Forelimb muscle (tissue), 1 donor: ENCODE results near the gene VILL. TPM values are rescaled to one million over a fixed set of nuclear protein-coding genes. Genes with fewer than 3 reads are reported as not detected.
"Not testable (repeated sequence)": the region's sequence is repeated elsewhere in the genome, so short reads cannot be mapped to it uniquely, and the experiment has no call there.

Experiments
- DNase-seq: peaks from one replicate; pipeline ENCODE4 v3.0.0-alpha.2; 2013; ENCODE audit warnings: low read depth
- polyA plus RNA-seq: library from polyadenylated mRNA; unstranded; fragments of 120-200 nt; gene quantifications from one replicate; pipeline ENCODE4 v1.2.1, GENCODE V29; 2013; ENCODE audit not compliant: insufficient read length

The VILL gene
- polyA plus RNA-seq, 1 donor, result 5.8 TPM

DNA sequence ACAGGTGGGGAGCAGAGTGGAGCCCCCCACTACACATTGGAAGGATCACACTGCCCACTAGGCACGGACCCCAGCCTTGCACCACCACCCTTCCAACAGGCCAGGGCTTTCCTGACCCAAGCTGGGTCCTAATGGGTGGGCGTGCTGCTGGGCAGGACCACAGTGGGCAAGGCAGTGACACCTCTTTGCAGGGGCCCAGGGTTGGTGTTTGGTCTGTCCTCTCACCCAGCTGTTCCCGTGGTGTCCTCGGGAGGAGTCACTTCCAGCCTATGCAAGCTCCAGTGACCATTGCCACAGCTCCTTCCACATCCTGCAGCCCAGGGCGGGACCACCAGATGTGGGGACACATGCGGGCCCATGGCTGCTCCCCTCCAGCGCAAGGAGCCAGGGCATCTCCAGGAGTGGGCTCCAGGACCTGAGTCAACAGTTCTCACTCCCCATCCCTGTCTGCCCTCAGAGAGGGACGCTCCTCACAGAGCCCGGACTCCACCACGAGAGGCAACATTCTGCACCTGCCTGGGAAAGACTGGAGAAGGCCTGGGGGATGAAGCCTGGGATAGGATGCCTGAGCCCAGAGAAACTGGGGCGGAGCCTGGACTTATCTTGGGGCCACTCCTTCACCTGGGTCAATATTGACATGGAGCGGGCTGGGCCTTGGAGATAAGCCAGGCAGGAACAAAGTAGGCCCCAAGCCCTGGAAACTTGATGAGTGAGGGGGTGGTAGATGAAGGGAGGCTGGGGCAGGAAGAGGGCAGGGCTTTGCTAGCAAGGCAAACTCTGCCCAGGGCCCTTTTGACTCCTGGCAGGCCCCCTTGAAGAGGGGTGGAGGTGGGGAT lies 3.9 kb upstream of the VILL start:
- no peak for DNase-seq

DNA sequence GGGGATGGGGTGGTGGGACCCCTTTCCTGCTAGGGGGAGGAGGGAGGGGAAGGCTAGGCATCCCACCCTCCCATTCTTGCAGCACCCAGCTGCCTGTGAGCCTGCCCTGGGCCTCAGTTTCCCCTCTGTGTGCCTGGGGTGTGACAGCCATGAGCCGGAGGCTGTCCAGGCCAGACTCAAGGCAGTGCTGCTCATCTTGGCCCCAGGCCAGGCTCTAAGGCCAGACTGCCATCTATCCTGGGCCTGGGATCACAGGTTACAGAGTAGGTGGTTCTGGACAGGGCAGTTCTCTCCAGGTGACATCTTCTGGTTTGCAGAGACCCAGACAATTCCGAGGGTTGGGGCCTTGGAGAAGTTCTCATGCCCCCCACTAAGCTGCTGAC lies 3.3 kb upstream of the VILL start:
- no peak for DNase-seq

DNA sequence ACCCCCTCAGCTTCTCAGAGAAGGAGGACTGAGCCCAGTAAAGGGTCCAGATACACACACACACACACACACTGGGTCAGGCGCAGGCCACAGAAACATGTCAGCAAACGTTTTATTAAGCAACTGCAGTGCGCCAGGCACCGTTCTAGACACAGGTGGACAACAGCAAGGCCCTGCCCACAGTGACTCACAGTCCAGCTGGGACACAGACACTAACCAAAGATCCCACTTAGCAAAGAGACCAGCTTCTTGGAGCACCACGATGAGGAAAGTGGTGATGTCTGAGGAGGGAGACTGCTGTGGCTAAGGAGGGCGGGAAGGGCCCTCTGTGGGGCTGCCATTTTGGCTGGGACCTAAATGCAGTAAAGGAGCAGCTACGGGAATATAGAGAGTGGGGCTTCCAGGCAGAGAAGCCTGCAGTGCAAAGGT lies 2.8 kb upstream of the VILL start:
- DNase-seq, result no peak

- DNase-seq, result not testable (repeated sequence)
Measured at GRCh38 chr3:37988376-37988775, 2.2 kb upstream of the VILL start.

DNA sequence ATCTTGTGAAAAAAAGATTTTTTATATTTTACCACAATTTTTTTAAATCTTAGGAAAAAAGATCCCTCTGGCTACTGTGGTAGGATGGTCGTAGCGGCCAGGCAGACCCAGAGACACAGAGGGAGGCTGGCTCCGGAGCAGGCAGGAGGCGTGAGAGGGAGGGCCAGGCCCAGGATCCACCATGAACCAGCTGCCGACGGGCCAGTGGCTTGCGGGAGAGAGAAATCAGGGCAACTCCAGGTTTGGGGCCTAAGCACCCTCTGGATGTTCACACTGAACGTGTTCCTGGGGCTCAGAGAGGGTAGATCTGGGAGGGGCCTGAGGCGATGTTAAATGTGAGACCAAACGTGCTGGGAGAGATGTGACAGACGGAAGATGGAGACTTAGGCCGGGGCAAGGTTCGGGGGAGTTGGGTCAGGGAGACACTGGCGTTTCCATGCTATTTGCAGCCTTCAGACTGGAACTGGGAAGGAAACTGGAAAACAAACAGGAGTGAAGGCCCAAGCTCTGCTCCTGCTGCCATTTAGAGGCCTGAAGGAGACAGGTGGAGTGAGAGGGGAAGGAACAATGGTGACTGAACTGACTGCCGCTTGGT lies 1.6 kb upstream of the VILL start:
- DNase-seq, result no peak

- DNase-seq, result no peak
Measured at GRCh38 chr3:37989821-37990480, 635 bp upstream of the VILL start.

- no peak for DNase-seq
Measured at GRCh38 chr3:37991109-37991508, 523 bp downstream of the VILL start.

GRCh38 chr3:37991823-37992222 lies 1.2 kb downstream of the VILL start:
- DNase-seq, result no peak

DNA sequence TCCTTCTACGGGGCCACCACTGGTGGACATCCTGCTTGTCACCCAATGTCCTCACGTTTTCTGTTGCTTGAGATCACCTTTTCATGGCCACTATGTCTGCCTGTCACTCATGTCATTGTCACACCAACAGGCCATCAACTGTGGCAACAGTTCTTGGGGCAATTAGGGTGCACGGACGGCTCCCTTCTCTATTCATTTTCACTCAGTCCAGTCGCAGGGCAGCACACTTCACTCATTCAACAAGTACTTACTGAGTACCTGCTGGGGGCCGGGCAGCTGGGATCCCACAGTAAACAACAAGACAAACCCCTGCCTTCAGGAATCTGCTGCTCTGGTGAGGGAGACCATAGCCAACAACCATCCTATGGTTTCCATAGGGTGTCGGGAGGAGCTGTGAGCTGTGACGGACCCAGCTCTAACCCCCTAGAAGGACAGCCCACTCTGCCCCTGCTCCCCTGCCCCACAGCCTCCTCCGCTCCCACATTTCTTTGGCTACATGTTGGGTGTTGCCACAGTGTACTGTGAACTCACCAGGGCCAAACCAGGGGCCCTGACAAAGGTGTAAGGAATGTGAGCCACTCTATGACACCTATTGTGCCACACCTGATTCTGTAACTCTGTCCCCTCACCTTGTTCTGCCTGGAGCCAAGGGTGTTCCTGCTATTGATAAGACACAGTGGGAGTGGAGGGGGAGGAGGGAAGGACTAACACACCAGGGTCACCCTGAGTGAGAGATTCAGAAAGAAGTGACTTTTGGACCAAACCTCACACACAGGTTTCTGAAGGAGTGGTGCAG lies 1.9 kb downstream of the VILL start:
- no peak for DNase-seq

GRCh38 chr3:37993067-37993455 lies 2.5 kb downstream of the VILL start:
- DNase-seq, result no peak

- no peak for DNase-seq
Measured at GRCh38 chr3:37993460-37993819, 2.9 kb downstream of the VILL start.

DNA sequence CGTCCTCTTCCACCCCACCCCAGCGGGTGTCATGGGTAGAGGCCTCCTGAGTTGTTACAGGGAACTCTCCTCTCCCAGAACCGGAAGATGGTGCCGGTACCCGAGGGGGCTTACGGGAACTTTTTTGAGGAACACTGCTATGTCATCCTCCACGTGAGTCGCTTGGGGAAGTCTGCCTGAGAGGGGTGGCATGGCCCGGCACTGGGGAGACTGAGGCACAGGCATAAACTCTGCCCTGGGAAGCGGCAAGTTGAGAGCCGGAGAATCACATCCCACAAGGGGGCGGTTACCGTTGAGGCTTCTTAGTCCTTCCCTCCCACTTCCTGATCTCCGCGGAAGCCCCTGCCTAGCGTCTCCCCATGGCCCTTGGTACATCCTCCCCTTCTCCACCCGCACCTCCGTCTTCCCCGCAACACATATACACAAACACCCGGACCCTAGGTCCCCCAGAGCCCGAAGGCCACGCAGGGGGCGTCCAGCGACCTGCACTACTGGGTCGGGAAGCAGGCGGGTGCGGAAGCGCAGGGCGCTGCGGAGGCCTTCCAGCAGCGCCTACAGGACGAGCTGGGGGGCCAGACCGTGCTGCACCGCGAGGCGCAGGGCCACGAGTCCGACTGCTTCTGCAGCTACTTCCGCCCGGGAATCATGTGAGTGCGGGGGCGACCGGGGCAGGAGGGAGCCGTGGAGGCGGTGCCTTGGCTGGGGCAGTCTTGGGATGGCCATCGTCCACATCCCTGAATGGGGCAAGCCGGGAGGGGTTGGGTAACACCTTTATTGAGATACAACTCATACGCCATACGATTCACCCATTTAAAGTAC lies 3.4 kb downstream of the VILL start:
- no peak for DNase-seq

GRCh38 chr3:37994639-37994972 lies 4.0 kb downstream of the VILL start:
- DNase-seq, result no peak

- no peak for DNase-seq
Measured at GRCh38 chr3:37995652-37996641, 5.4 kb downstream of the VILL start.

DNA sequence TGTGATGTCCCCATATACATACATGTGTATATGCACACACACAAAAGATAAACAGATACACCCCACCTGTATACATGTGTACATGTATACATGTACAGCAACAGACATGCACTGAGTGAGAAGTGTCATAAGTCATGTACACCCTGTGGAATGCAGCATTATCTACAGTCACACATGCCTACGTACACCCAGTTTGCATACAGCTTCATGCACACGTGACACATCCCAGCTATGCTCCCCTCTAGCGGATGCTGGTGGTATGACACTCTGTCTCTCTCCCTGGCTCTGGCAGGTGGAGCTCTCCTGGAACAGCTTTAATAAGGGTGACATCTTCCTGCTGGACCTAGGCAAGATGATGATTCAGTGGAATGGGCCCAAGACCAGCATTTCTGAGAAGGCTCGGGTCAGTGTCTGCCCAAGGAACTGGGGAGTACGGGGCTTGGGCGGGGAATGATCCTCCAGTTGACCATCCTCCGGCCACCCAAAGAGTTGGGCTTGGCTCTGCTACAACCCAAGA lies 6.3 kb downstream of the VILL start:
- DNase-seq, result peak; percentile 49

DNA sequence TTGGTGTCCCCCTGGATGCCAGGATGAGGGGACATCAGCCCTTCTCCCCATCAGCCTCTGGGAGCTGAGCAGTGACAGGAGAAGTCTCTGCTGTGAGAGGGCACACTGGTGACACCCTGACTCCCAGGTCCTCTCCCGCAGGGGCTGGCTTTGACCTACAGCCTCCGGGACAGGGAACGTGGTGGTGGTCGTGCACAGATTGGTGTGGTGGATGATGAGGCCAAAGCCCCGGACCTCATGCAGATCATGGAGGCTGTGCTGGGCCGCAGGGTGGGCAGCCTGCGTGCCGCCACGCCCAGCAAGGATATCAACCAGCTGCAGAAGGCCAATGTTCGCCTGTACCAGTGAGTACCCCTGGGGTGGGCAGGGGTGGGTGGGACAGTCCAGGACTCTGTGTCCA lies 6.8 kb downstream of the VILL start:
- DNase-seq, result no peak

DNA sequence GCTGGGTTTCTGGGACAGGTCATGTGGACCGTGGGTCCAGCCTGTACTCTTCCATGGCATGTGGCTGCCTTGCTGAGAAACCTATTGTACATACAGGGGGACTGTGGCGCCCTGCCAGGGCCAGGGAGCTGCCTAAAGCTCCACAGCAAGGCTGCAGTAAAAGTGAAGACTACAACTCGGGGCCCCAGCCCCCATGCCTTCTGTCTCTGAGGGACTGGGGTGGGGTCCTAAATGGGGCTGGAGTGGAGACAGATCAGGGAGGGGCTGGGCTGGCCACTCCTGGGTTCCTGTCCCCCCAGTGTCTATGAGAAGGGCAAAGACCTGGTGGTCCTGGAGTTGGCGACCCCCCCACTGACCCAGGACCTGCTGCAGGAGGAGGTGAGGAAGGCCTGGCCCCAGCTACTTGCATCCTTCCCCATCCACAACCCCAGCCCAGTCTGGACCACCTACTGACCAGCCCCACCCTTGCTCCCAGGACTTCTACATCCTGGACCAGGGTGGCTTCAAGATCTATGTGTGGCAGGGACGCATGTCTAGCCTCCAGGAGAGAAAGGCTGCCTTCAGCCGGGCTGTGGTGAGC lies 7.3 kb downstream of the VILL start:
- no peak for DNase-seq

DNA sequence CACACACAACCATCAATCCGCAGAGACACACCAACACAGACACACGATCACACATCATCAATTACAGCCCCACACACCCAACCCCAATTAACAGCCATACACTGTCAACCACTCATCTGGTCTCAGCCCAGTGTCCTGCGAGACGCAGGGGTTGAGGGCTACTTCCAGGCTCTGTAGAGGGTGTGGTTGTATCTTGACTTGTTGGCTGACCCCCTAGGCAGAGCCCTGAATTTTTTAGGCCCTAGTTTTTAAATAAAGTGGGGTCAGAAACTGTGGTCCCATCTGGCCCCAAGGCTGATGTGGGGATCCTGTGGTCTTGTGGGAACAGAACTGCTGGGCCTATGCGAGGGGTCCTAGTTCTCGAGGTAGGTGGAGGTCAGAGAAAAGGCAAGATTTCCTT lies 9.2 kb downstream of the VILL start:
- DNase-seq, result no peak

- DNase-seq, result no peak
Measured at GRCh38 chr3:38000242-38000916, 9.8 kb downstream of the VILL start.
